SIG-M5 treated with dmso at 0.1 percent for 504 hours (cell line): ENCODE results near the gene SMPD2.

ENCODE experiments used
- DNase-seq: peaks from one replicate; lab custom pipeline; 2025; ENCODE audit not compliant: unreplicated experiment; lab: John Stamatoyannopoulos, UW

SMPD2 gene, protein sequence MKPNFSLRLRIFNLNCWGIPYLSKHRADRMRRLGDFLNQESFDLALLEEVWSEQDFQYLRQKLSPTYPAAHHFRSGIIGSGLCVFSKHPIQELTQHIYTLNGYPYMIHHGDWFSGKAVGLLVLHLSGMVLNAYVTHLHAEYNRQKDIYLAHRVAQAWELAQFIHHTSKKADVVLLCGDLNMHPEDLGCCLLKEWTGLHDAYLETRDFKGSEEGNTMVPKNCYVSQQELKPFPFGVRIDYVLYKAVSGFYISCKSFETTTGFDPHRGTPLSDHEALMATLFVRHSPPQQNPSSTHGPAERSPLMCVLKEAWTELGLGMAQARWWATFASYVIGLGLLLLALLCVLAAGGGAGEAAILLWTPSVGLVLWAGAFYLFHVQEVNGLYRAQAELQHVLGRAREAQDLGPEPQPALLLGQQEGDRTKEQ

GRCh38 chr6:109440331-109441068, at the start of gene SMPD2, which contains the start of gene PPIL6:
TSS of gene SMPD2 (plus strand) at chr6:109440724. CDS start at chr6:109441122, 398 bp downstream.
TSS of gene PPIL6 (minus strand) at chr6:109440628. CDS start at chr6:109440590, 38 bp downstream.
- peak; percentile 82 for DNase-seq

DNA sequence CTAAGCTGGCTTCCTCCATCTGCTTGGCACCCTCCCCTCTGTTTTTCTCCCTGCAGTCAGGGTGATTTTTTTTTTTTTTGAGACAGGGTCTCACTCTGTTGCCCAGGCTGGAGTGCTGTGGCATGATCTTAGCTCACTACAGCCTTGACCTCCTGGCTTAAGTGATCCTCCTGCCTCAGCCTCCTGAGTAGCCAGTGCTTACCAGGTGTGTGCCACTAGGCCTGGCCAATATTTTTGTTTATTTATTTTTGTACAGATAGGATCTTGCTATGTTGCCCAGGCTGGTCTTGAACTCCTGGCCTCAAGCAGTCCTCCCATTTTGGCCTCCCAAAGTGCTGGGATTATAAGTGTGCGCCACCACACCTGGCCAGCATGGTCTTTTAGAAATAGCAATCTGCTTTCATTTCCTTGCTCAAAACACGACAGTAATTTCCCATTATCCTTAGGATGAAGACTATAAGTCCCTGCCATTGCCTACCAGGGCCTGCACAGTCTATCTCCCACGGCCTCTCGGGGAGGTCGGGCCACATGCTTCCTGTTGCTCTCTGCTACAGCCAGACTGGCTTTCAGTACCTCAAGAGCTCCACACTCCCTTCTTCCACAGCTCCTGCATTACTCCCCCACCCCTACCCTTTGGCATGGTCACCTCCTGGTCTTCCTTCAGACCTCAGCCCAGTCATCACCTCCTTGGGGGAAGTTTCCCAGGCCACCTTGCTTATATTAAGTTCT, 47.2 kb upstream of the SMPD2 start:
- no peak for DNase-seq

DNA sequence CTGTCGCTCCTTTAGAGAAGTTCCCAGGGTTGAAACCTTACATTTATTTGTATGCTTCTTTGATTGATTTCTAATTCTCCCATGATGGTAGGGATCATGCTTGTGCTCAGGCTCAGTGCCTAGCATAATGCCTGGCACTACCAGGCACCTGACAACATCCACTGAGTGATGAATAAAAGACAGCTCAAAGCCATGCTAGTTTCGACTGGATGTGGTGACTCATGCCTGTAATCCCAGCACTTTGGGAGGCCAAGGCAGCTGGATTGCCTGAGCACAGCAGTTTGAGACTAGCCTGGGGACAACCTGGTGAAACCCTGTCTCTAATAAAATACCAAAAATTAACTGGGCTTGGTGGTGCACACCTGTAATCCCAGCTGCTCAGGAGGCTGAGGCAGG, 46.6 kb upstream of the SMPD2 start:
- no peak for DNase-seq

DNA sequence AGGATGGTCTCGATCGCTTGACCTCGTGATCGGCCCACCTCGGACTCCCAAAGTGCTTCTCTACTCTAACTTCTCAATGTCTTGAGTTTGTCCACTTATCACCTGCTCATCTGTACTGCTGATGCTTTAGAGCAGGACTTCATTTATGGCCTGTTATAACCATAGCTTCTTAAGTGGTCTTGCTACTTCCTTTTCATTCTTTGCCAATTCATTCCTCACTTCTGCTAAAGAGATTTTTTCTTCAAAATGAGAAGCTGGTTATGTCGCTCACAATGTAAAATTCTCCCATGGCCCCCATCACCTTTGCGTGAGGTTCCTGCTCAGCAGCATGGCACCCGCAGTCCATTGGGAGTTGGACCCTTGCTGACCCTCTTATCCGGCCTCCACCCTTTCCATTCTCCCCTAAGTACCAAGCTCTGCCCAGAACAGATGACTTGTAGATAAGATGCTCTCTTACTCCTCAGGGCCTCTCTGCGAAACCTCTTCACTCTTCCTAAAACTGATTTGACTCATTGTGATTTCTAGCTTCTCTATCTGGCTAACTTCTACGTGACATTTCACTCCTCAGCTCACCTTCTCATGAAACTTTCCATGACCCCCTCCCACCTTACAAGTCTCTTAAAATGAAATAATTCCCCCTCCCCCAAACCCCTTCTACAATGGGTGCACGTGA, 44.3 kb upstream of the SMPD2 start:
- no peak for DNase-seq

- DNase-seq, result peak; percentile 37
Observed at GRCh38 chr6:109397020-109397419, 43.5 kb upstream of the SMPD2 start.

DNA sequence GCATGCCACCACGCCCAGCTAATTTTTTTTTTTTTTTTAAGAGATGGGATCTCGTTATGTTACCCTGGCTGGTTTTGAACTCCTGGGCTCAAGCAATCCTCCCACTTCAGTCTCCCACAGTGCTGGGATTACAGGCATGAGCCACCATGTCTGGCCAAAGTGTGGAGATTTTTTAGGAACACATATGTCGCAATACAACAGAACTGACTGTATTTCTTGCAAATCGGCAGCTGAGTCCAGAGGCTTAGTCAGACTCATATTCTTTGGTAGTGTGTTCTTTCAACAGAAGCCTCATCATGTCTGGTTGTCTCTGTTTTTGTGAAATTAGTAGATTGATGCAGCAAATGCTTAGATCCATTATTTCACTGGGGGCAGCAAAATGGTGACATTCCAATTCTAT, 34.3 kb upstream of the SMPD2 start:
- DNase-seq, result peak; percentile 44

- no peak for DNase-seq
Observed at GRCh38 chr6:109411034-109411433, 29.5 kb upstream of the SMPD2 start.

DNA sequence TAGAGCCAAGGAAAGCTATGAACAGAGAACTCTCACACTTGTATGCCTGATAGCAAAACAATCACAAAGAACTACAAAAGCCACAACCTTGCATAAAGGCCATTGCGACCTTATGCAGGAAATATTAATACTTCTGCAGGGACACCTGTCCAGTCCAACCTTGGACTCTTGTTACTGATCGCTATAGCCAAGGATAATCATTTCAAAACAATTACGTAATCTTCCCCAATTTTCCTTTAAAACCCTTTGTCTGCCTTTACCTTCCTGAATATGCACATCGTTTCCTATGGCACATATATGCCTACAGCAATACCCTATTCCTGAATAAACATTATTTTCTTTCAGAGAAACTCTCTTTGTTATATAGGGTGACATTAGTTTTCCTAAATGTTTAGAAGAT, 22.9 kb upstream of the SMPD2 start:
- no peak for DNase-seq

GRCh38 chr6:109420751-109421150, 19.8 kb upstream of the SMPD2 start:
- no peak for DNase-seq

DNA sequence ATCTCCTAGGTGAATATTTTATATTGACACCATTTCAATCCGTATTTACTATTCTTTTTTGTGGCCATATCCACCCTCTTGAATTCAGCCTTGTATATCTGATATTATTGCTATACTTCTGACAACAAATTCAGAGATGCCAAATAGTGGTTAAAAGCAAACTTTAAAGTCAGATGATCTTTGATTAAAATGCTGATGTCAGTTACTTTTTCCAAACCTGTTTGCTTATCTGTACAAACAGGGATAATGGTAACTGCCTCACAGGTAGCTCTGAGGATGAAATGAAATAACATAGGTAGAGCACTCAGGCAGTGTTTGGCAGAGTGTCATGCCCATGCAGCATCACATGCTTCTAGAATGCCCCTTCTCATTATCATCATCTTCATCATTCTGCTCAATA, 19.3 kb upstream of the SMPD2 start:
- DNase-seq, result no peak

DNA sequence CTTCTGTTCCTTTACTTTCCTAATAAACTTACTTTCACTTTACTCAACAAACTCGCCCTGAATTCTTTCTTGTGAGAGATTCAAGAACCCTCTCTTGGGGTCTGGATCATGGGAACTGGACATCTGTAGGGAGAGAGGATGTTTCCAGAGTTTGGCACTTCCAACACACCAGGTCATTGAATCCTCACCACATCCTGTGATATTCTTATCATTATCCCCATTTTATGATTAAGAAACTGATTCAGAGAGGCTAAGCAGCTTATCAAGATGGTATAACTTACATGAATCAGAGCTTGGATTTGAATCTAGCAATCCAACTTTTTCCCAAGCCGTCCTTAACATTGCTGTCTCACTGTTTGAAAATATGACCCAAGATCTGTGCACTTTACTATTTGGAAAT, 15.6 kb upstream of the SMPD2 start:
- DNase-seq, result no peak

DNA sequence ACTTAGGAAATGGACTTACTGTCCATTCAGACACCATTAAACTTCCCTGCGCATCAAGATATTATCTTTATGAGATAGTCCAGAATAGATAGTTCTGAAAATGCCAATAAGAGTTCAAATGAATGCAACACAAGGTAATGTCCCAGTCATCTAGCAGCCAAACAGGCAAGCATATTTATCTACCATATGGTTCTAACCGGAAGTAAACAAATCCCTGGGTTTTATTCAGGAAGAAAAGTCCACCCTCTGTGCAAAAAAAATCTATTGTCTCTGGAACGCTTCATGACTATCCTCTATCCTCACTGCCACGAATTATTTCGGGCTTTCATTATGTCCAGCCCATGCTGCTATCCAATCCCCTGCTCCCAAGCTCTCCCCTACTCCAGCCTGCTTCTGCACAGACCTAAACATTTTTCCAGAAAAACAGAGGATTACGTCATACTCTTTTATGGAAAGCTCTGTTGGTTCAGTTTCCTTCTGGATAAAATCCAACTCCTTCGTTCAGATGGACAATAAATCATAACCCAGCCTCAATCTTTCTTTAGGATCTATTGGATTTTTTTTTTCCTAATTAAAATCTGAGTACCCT, 11.5 kb upstream of the SMPD2 start:
- no peak for DNase-seq

DNA sequence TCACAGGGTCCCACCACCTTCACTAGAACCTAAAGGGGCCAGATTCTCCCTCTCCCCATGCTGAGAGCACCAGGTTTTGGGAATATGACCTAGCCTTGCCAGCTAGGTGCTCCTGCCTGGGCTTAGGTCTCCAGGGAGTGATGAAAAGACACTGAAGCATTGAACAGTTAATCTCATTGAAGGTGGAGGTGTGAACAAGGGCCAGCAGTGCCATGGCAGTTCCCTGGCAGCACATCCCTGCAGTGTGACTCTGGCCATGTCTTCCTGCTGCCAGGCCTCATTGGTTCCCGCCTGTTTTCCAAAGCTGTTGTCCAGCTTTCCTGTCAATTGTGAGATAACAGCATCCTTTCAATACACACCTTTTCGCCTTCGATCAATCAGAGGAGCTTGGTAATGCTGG, 11.0 kb upstream of the SMPD2 start:
- no peak for DNase-seq

DNA sequence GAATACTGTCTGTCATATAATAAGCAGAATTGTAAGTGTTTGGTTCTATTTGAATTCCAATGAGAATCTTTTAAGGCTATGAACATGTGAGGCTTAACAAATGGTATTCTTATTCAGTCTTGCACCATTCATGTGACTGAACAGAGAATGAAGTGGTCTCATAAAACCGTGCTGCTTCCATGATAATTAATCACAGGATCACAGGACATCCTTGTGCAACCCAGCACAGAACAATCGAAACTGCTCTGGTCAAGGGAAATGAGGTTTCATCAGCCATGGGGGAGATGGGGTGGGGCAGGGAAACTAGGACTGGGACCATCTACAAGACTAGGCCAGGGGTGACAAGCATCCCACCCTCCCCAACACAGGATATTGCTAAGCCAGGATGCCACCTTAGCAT, 6.1 kb upstream of the SMPD2 start:
- no peak for DNase-seq

DNA sequence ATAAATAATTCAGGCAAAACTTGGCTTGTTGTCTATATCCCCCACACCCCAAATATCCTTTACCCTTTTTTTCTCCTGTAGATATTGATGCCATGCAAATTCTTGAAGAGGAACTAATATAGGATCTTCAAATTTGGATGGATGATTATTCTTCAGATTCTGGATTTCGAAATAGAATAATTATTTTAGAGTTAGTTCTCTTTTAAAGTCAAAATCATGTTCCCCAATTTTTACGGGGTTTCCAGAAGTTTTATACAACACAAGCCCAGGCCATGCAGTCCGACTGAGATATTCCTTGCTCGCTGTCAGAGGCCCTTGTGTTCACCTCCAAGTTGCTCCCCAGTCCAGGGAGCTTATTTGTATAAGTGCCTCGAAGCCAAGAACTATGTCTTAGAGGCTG, 4.5 kb upstream of the SMPD2 start:
- no peak for DNase-seq

- peak; percentile 66 for DNase-seq
Observed at GRCh38 chr6:109441069-109441816, 719 bp downstream of the SMPD2 start.

GRCh38 chr6:109442393-109442924, 1.9 kb downstream of the SMPD2 start:
- no peak for DNase-seq

- DNase-seq, result no peak
Observed at GRCh38 chr6:109443425-109443950, 3.0 kb downstream of the SMPD2 start.

DNA sequence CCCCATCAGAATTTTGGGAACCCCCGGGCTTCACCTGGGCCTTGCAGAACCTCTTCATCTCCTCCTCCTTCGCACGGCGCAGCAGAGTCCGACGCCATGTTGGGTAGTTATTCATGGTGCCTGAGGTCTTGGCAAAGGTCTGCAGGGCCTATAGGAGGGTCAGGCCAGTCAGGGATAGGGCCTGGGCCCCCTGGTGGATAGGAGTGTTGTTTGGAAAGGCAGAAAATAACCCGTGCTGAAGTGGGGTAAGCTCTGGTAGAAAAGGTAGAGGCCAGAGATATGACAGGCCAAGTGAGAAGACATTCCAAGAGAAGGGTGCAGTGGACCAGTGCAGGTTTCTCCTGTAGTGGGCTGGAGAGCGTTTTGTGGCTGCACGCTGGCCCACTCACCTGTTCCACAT, 4.9 kb downstream of the SMPD2 start:
- DNase-seq, result no peak
